OCI-M2 (cell line): ENCODE results near the gene SLC12A3.

Experiments
- DNase-seq: peaks from one replicate; lab custom pipeline; 2025; ENCODE audit not compliant: unreplicated experiment; lab: John Stamatoyannopoulos, UW

SLC12A3 gene

DNA sequence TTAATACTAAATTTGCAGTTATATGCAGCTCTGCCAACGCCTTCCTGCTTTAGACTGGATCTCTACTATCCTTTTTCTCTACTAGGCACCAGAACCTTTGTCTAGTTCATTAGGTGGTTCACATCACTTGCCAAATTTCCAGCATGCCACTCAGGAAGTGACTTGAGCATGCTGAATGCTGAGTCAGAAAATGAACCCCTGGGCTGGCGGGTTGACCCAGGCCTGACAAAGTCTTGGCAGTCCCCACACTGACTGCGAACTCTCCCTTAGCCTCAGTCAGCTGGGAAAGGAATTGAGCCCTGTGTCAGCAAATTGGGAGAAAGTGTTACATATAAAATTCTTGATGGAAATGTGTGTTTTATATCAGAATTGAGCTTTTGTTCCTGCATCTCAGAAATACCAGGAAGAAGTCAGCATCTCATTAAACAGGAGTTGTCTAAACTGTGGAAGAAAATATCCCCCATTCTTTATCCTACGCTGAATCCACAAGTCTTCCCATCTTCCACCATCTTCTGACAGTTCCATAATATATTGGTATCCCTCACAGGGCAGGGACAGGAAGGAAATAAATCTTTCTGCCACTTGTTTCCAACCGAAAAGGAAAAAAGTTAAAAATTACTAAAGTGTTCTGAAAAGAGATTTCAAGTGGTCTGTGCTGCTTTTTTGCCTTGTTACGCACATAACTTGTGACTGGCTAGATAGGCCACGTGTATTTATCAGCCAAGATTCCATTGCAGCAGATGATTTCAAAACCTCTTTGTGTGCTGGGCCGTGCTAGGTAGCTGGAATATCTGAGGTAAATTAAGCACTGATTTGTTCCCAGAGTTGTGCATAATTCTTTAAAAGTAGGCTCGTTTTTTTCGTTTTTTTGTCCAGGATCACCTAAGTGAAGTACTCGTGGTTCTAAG, 16.7 kb upstream of the SLC12A3 start:
- DNase-seq: no peak

DNA sequence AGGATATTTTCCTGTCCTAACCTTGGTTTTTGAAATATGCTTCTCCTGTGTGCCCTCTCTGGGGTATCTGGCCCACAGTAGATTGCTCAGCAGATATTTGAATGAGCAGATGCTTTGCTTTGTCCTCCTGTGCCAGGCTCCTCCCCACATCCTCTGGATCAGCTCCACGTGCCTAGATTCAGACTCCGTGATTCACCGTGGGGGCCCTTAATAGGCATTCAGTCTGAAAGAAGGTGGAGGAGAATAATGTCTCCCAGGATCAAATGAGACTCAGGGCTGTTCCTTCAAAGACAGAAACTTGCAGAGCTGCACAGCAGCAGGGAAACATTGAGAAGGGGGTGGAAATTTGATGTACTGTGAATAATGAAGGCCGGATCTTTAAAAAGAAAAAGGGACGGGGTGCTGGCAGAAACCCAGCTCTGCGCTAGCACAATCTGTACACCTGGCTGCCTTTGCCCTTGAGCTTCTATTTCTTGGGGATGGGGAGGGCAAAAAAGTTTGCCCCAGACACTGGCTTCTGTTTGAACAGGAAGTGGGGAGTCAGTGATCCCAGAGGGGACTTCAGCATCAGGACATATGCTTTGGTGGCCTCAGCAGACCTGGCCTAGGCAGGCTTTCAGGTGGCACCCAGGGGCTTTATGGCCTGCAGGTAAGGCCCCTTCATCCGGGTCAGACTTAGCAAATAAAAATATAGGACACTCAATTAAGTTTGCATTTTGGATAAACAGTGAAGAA, 15.9 kb upstream of the SLC12A3 start:
- DNase-seq: no peak

DNA sequence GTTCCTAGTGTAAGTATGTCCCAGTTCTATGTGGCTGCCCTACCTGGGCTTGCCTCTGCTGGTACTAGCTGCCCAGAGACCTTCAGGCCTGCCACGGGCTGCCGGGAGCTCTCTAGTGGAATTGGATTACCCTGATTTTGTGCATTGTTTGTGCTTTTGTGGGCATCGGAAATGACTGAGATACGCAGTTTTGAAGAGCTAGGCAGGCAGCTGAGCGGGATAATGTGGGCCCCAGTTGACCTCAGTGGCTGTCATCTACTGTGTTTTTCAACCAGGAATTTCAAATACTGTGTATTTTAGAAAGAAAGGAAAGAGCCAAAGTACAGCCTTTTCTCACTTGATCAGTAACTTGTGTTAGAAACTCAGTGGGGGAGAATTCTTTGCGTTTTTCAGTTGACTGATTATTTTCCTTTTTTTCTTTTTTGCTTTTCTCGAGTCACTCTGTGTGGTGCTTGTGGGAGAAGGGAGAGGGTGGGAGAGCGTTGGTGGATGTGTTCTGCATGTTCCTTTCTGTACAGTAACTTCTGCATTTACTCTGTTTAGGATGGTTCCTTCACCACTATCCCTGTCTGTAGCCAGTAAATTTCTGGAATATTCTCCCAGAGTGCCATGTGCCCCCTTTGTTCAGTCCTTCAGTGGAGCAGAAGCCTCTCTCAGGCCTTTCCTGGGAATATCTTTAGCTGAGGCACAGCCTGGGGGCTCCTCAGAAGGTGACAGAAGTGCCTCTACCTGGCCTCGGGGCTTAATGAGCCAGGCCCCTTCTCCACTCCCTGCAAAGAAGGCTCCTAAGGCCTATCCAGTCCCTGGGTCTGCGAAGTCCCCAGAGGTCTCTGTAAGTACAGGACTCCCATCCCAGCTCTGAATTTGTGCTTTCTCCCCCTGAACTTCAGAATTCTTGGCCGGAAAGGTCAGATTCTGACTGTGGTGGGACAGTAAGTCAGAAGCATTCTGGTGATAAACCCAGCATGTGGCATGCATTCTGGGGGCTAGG, 15.0 kb upstream of the SLC12A3 start:
- no peak for DNase-seq

DNA sequence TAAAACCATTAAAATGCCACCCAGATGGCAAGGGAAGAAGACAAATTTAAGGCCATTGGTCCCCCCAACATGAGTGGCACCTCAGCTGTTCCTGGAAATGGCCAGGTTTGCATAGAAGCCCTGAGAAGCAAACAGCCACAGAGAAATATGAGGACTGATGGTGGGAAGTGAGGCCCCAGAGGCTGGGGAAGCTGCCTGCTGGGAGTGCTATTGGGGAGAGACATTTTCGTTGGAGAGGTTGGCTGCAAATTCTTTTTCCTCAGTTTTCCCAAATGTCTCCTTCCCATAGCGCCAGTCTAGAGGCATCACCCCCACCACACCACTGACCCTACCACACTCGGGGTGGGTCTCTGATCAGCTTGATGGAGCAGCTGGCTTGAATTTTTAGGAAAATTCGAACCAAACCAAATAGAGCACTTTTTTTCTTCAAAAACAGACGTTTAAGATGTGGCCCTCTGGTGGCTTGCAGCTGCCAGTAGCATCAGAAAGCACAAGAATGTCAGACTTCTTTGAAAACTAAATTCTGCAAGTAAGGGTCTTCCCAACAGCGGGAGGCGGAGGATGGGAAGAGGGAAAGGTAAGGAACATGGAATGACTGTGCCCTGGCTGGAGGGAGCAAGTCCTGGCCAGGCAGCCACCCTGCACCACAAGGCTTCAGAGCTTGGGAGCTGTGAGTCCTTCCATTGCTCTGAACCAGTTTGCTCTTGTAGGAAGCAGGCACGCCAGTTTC, 13.2 kb upstream of the SLC12A3 start:
- DNase-seq: no peak

DNA sequence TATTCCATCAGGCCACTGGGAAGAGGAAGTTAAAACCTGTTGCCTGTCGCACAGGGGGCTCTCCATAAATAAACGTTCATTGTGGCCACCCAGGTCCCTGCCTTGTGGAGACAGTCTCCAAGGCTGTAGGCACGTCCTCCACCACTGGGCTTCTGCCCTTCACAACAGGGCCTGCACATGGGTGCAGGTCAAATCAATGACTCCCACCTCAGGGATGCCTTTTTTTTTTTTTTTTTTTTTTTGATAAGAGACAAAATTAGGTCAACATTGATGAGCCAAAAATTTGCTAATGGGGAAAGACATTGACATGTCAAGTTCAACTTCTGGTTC, 12.6 kb upstream of the SLC12A3 start:
- no peak for DNase-seq

DNA sequence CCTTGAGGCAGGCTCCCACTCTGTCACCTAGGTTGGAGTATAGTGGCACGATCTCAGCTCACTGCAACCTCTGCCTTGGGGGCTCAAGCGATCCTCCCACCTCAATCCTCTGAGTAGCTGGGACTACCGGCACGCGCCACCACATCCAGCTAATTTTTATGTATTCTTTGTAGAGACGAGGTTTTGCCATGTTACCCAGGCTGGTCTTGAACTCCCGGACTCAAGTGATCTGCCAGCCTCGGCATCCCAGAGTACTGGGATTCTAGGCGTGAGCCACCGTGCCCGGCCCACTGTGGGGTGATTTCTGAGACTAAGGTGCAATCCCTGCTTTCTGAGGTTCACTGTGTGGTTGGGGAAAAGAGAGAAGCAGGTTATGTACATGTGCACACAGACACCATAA, 12.0 kb upstream of the SLC12A3 start:
- DNase-seq: no peak

DNA sequence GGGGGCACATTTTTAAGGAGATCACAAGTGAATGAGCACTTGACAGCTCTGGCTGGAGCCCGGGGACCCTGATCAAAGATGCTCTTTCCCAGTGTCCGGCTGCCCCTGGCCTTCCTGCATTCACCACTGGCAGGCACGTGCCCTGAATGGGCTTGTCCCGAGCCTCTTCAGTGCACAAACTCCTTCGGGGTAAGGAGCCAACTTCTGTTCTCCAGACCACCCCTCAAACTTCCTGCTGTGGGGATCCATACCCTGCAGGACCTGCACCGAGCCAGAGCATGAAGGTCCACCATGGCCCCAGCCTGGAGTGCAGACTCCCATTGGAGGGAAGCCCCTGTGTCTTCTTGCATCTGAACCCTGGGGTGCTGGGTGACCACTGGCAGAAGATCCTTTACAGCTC, 9.8 kb upstream of the SLC12A3 start:
- no peak for DNase-seq

DNA sequence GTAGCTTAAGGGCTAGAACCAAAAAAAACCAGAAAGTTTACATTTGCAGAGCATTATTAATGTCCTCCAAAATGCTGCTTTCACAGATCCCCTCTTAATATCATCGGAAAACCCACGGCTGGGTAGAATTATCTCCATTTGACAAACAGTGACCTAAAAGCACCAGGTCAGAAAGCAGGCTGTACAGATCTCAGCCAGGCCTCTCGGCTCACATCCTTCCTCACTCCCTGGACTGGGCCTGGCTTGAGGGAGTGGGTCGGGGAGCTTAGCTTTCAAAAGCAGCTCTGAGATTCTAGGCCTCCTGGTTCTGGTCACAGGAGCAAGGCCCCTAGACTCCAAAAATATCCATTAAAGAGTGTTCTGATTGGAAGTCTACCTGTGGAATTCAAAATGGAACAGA, 9.1 kb upstream of the SLC12A3 start:
- DNase-seq: no peak

DNA sequence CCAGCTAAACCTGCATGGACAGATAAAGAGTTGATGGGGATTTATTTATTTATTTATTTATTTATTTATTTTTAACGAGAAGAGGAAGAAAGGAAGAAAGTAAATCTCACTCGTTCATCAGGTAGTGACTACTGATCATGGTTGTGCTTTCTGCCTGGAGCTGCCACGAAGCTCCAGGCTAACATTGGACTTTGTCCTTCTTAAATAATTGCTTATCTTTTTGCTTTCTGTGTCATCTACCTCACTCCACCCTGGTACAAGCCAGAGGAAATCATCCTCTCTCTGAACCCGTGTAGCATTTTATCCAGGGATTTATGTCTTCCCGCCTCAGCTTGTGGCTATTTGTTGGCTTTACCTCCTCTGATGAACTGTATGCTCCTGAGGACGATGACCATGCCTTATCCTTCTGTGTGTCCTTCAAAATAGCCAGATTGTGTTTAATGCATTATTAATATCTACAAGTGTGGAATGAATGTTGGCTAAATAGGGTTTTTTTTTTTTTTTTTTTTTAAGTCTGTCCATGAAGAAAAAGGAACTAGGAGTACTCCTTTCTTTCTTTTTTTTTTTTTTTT, 8.0 kb upstream of the SLC12A3 start:
- DNase-seq: no peak

DNA sequence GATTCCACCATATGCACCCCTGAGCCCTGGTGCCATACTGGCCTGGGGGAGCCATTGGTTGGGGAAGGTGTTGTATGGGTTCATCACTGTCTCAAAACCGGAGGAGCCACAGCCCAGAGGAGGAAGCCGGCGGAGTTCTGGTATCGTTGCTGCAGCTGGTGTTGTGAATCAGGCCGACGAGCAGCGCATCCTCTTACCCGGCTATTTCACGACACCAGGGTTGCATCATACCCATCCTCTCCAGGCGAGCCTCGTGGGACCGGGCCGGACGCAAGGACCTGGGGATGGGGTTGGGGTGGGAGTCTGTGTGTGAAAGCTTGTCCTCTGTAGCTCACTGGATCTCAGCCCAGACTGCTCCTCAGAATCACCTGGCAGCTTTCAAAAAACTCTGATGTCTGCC, 6.6 kb upstream of the SLC12A3 start:
- no peak for DNase-seq

DNA sequence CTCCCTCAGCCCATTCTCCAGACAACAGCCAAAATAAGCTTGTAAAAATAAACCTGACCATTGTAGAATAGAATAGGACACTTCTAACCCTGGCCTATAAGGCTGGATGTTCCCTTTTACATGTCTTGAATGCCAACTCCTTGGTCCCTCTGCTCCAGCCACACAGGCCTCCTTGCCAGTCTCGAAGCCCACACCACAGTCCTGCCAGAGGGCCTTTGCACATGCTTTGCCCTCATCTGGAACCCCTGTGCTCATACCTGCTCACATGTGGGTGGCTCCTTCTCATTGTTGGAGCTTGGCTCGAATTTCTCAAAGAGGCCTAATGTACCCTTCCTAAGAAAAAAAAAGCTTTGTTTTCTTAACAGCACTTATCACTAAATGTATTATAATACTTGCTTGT, 5.4 kb upstream of the SLC12A3 start:
- DNase-seq: no peak

DNA sequence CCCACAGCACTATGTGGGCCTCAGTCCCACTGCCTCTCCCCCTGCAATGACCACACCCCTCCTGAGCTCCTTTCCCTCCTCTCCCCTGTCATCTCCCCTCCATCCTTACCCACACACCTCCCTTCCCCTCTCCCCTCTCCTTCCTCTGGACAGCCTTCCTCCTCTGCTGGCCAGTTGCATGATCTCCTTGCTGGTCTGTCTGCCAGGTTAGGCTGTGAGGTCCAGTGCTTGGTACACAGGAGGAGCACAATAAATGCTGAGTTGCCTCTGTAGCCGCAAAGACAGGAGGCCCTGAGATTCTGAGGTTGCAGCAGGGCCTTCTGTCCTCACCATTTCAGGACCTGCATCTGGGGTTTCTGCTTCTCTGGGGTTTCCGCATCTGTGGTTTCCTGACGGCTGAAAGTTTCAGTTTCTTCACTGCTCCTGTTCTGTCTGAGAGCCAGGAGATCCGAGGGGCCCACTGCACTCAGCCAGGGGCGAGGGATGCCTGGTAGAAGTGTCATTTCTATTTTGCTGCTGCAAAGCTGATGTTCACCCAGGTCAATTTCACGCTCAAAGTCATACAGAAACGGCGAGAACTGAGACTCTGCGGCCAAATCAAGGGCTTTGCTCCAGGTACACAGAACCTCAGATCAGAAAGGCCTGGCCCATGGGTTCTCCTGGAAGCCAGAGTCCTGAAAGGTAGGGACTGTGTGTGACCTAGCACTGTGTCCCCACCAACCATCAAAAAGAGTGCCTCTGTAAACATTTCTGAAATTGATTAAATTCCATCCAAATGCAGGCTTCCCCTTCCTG, 4.6 kb upstream of the SLC12A3 start:
- DNase-seq: no peak

DNA sequence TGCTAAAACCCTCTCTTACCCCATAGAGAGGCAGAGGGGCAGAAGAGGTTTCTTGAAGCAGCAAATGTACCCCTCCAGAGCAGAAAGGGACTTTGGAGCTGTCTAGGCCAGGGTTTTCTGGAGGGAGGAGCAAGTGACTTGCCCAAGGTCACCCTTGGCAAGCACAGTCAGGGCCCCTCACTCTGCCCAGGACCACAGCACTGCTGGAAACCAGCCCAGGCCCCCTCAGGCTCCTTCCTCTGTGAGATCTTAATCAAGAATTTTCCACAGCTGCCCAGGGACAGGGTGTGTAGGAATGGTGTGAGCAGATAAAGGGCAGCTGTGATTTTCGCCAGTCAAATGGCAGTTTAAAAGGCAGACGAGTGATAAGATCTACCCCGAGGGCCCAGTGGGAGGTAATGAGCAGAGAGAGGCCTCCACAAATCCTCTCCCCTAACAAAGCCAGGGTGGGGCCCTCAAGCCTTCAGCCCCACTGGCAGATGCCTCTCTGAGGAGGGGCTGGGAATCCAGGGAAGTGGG, 3.9 kb upstream of the SLC12A3 start:
- no peak for DNase-seq

DNA sequence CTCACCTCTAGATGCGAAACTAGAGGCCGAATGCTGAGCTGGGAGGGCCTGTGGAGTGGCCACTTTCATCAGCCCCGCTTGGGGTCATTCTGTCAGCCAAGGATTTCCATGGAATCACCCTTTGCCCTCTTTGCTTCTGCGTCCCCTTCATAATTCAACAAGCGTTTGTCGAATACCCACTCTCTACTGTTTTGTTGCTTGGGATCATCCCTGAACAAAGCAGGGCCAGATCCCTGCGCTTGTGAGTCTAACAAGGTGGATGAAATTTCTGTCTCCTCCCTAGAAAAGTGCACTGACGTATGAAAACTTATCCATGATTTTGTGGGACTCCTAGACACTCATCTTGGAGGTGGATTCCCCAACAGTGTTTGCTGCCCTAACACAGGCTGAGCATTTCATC, 3.3 kb upstream of the SLC12A3 start:
- no peak for DNase-seq

DNA sequence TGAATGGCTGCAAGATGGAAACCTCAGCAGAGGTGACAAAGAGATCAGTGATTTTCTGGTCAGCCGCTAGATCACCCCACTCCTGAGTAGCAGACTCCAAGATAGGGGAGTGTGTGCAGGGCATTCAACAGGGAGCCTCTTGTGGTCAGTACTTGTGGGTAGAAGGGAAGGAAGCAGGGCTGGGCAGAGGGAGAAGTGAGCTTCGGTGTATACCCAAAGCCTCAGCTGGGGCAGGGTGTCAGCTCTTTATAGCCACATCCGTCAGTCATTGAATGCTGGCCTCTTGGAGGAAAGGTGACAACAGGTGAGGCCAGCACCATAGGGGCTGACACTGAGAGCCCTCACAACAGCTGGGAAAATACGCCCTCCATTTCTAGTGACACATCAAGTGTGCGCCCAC, 2.2 kb upstream of the SLC12A3 start:
- no peak for DNase-seq

DNA sequence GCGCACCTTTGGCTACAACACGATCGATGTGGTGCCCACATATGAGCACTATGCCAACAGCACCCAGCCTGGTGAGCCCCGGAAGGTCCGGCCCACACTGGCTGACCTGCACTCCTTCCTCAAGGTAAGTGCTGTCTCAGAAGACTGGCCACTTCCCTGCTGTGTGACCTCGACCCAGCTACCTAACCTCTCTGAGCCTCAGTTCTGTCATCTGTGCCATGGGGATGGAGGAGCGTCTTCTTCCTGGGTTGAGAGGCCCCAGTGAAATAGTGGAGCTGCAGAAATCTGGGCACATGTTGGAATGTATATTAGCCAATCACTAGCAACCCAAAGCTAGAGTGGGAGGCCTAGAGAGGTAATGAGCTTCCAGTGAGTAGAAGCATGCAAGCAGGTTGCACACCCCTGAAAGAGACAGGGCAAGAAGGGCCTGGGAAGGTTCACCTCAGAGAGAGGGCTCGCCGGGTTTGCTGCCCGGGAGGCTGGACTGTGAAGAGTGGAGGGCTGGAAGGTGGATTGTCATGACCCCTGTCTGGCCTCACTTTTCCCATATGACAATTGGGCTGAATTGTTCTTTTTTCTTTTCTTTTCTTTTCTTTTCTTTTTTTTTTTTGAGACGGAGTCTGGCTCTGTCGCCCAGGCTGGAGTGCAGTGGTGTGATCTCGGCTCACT, 521 bp downstream of the SLC12A3 start:
- no peak for DNase-seq

DNA sequence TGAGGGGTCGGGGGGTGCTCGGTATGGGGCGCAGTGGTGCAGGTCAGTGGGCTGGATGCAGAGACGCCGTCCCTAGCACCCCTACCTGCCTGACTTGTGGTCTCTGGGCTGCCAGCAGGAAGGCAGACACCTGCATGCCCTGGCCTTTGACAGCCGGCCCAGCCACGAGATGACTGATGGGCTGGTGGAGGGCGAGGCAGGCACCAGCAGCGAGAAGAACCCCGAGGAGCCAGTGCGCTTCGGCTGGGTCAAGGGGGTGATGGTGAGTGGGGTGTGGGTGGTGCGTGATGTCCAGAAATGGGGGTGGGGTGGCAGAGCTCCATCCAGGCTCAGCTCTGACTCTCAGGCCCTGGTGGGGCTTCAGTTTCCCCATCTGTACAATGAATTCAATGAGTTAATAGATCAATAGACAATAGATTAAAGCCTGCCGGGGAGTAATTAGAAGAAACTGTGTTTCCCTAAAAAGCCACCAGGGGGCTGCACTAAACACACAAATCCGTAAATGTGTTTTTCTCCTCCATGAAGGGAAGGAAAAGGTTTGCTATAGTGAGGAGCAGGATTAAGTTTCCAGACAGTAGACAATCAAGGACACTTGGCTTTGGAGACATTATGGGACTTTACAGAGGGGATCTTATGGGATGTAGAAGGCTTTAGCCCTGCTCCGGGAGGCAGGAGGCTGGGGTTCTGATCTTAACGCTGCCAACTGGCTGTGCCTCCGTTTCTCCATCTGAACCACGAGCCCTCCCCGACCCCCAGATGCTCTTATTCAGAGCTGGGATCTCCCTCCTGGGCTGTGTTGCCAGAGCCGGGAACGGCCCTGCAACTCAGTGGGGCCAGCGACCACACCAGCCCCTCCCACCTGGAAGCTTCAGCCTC, 2.2 kb downstream of the SLC12A3 start:
- no peak for DNase-seq

DNA sequence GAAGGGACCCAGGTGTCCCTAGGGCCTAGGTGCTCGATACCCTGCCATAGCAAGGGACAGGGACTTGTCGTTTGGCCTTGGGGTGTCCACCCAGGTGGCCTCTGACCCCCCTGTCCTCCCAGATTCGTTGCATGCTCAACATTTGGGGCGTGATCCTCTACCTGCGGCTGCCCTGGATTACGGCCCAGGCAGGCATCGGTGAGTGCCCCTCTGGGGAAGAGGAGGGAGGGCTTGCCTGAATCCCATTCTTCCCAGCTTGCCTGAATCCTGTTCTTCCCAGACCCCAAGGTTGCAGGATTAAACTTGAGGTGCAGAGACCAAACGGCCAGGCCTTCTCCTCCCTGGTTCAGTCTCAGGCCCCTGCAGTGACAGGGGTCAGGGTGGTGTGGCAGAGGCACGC, 3.2 kb downstream of the SLC12A3 start:
- DNase-seq: no peak
